Right cardiac atrium (tissue), 5 donors: ENCODE data around the gene PYHIN1. TPM values are rescaled to one million over a fixed set of nuclear protein-coding genes. Genes with fewer than 3 reads are reported as not detected.

Experiments used
- ATAC-seq, 2 donors: fragments of 200-7000 bp; cut with Tn5 transposase; one replicate each; pipeline versions ENCODE4 v1.8.0 to v1.9.1; 2020; ENCODE audit warnings: moderate library complexity in 2 of 2, mild to moderate bottlenecking in 1 of 2
- DNase-seq, 3 donors: peaks; one replicate each; pipeline ENCODE4 v3.0.0-alpha.2; 2020
- H3K27ac ChIP-seq: one replicate; pipeline ENCODE4 v1.5.1; 2013; ENCODE audit warnings: mild to moderate bottlenecking, low read length, control low read depth, moderate library complexity
- H3K27me3 ChIP-seq: one replicate; pipeline ENCODE4 v1.6.1; 2013; ENCODE audit not compliant: control insufficient read depth, insufficient read depth
- H3K4me1 ChIP-seq: one replicate; pipeline ENCODE4 v1.6.1; 2013; ENCODE audit warnings: low read length; ENCODE audit not compliant: control insufficient read depth, insufficient read depth
- H3K4me3 ChIP-seq: one replicate; pipeline ENCODE4 v1.5.1; 2013; ENCODE audit warnings: low read length, control low read depth
- H3K9me3 ChIP-seq: one replicate; pipeline ENCODE4 v1.6.1; 2013; ENCODE audit warnings: low read length; ENCODE audit not compliant: control insufficient read depth
- WGBS: extraction: QIAGEN DNeasy Blood & Tissue Kit; methylation state at CpG from one replicate; pipeline ENCODE4 v1.1.7; 2013; 5-methylcytosine and 5-hydroxymethylcytosine counted together
- intact Hi-C, 4 donors: fragments of 100-400 bp; cut with DNase I; formaldehyde crosslinking; loops; one replicate each; pipeline versions ENCODE4 v1.11.0 to v1.14.0; 2022 to 2023
- long read RNA-seq, 4 donors: library from polyadenylated mRNA; unstranded; transcript quantifications; one replicate each; pipeline ENCODE4 v2.0.0, GENCODE V29; 2020 to 2021
- polyA plus RNA-seq: library from polyadenylated mRNA; stranded (reverse); fragments of 200-250 nt; gene quantifications from one replicate; pipeline ENCODE4 v1.2.3, GENCODE V29; 2013
- total RNA-seq, 4 donors: library from RNA; stranded (reverse); fragmentation: NEBNext Ultra II Directional; extraction: Animal tissue kit (Norgen Biotek cat#: 25700); gene quantifications; one replicate each; pipeline ENCODE4 v1.2.1, GENCODE V29; 2021
- donor health status: healthy with polysubstance abuse.
- donor health status: DM: no; HTN: yes; CAD: no.
- donor health status: DM: no; HTN: no; CAD: no.
- donor health status: DM: no; HTN: yes; CAD: no; lungs with severe emphysema.
- donor health status: DM: yes; HTN: yes; CAD: no.

PYHIN1 gene
- total RNA-seq (under 1 TPM in 3 of 4 donors, not detected in 1; 0.56 to 0.66 (median 0.62) TPM), polyA plus RNA-seq (0.20 TPM)
- long read RNA-seq, donor 1: 0 reads
- long read RNA-seq, donor 2: 0 reads
- long read RNA-seq, donor 3: 0 reads
- long read RNA-seq, donor 4: 0 reads

- H3K9me3 ChIP-seq: no peaks in the 10 kb centered on the region
- DNase-seq (no peak), ATAC-seq (no peak)
- intact Hi-C loops: no loop called here
- H3K4me1 ChIP-seq: no peaks in the 10 kb centered on the region
- 61% methylated on average over 3 of the region's 3 CpGs for WGBS
- H3K27me3 ChIP-seq: no peaks in the 10 kb centered on the region
- H3K4me3 ChIP-seq: no peak within 1 kb of the TSS
- no peak within 1 kb of the TSS for H3K27ac ChIP-seq
Measured at GRCh38 chr1:158931055-158931737, at the start of gene PYHIN1. Gene PYHIN1, plus strand, starts transcription at chr1:158931552. Its CDS starts 5,359 bp downstream, at chr1:158936911.

- no peak for ATAC-seq
- Histone ChIP-seq H3K27me3 (no peaks in the 10 kb centered on the region), H3K27ac (no peak overlapping the region), H3K9me3 (peaks cover 2% of the 10 kb centered on the region), H3K4me3 (no peak overlapping the region), H3K4me1 (no peaks in the 10 kb centered on the region)
- no peak for DNase-seq
- intact Hi-C loops: no loop called here
Measured at GRCh38 chr1:158893654-158894053, 37.7 kb upstream of the PYHIN1 start.

- DNase-seq: no peak
- Histone ChIP-seq H3K27me3 (no peaks in the 10 kb centered on the region), H3K27ac (no peak overlapping the region), H3K4me1 (no peaks in the 10 kb centered on the region), H3K4me3 (no peak overlapping the region), H3K9me3 (no peaks in the 10 kb centered on the region)
- no CpG with 5 or more reads among the region's 2 CpGs for WGBS
- ATAC-seq: no peak
- intact Hi-C loops: no loop called here
Measured at GRCh38 chr1:158898722-158899121, 32.6 kb upstream of the PYHIN1 start.

- DNase-seq: no peak
- Histone ChIP-seq H3K4me1 (no peaks in the 10 kb centered on the region), H3K27me3 (no peaks in the 10 kb centered on the region), H3K4me3 (no peak overlapping the region), H3K27ac (no peak overlapping the region), H3K9me3 (no peaks in the 10 kb centered on the region)
- intact Hi-C loops: no loop called here
- ATAC-seq: no peak
- WGBS: 74% methylated on average over 3 of the region's 3 CpGs
Measured at GRCh38 chr1:158901623-158902022, 29.7 kb upstream of the PYHIN1 start.

- WGBS: 57% methylated on average over 1 of the region's 1 CpG
- no peak for DNase-seq
- Histone ChIP-seq H3K4me1 (no peaks in the 10 kb centered on the region), H3K4me3 (no peak overlapping the region), H3K27me3 (no peaks in the 10 kb centered on the region), H3K27ac (no peak overlapping the region), H3K9me3 (no peaks in the 10 kb centered on the region)
- ATAC-seq: no peak
- intact Hi-C loops: no loop called here
Measured at GRCh38 chr1:158916085-158916484, 15.3 kb upstream of the PYHIN1 start.

- no peaks in the 10 kb centered on the region for H3K9me3 ChIP-seq
- no peaks in the 10 kb centered on the region for H3K27me3 ChIP-seq
- WGBS: 88% methylated on average over 2 of the region's 2 CpGs
- no peak overlapping the region for H3K27ac ChIP-seq
- ATAC-seq (no peak), DNase-seq (no peak)
- no peak overlapping the region for H3K4me3 ChIP-seq
- H3K4me1 ChIP-seq: no peaks in the 10 kb centered on the region
- intact Hi-C loops: no loop called here
Measured at GRCh38 chr1:158924677-158925076, 6.7 kb upstream of the PYHIN1 start.

GRCh38 chr1:158930504-158930903 lies 848 bp upstream of the PYHIN1 start:
- intact Hi-C loops: no loop called here
- Histone ChIP-seq H3K27ac (no peak overlapping the region), H3K9me3 (no peaks in the 10 kb centered on the region), H3K4me3 (no peak overlapping the region), H3K4me1 (no peaks in the 10 kb centered on the region), H3K27me3 (no peaks in the 10 kb centered on the region)
- 77% methylated on average over 5 of the region's 5 CpGs for WGBS
- no peak for ATAC-seq
- no peak for DNase-seq

- no peak for ATAC-seq
- no peak overlapping the region for H3K4me3 ChIP-seq
- WGBS: 91% methylated on average over 6 of the region's 6 CpGs
- intact Hi-C loops: no loop called here
- H3K9me3 ChIP-seq: no peaks in the 10 kb centered on the region
- H3K27ac ChIP-seq: no peak overlapping the region
- no peaks in the 10 kb centered on the region for H3K27me3 ChIP-seq
- DNase-seq: no peak
- H3K4me1 ChIP-seq: no peaks in the 10 kb centered on the region
Measured at GRCh38 chr1:158932171-158932570, 819 bp downstream of the PYHIN1 start.

GRCh38 chr1:158933621-158934020 lies 2.3 kb downstream of the PYHIN1 start:
- Histone ChIP-seq H3K4me1 (no peaks in the 10 kb centered on the region), H3K27me3 (no peaks in the 10 kb centered on the region), H3K4me3 (no peak overlapping the region), H3K27ac (no peak overlapping the region), H3K9me3 (no peaks in the 10 kb centered on the region)
- no peak for ATAC-seq
- intact Hi-C loops: no loop called here
- DNase-seq: no peak
- WGBS: 44% methylated on average over 1 of the region's 1 CpG

GRCh38 chr1:158939180-158939579 lies 7.8 kb downstream of the PYHIN1 start:
- intact Hi-C loops: no loop called here
- no peak for ATAC-seq
- H3K4me1 ChIP-seq: no peaks in the 10 kb centered on the region
- DNase-seq: no peak
- H3K4me3 ChIP-seq: no peak overlapping the region
- no peaks in the 10 kb centered on the region for H3K9me3 ChIP-seq
- WGBS: 69% methylated on average over 2 of the region's 2 CpGs
- no peak overlapping the region for H3K27ac ChIP-seq
- H3K27me3 ChIP-seq: no peaks in the 10 kb centered on the region

- intact Hi-C loops: no loop called here
- H3K27me3 ChIP-seq: no peaks in the 10 kb centered on the region
- no peak for ATAC-seq
Measured at GRCh38 chr1:158941317-158941716, 10.0 kb downstream of the PYHIN1 start.

GRCh38 chr1:158942490-158942889 lies 11.1 kb downstream of the PYHIN1 start:
- no peaks in the 10 kb centered on the region for H3K4me1 ChIP-seq
- H3K27ac ChIP-seq: no peak overlapping the region
- no peaks in the 10 kb centered on the region for H3K27me3 ChIP-seq
- DNase-seq (no peak), ATAC-seq (no peak)
- 77% methylated on average over 2 of the region's 2 CpGs for WGBS
- intact Hi-C loops: no loop called here
- H3K9me3 ChIP-seq: no peaks in the 10 kb centered on the region
- H3K4me3 ChIP-seq: no peak overlapping the region

More at GRCh38 chr1:158941317-158941716, 10.0 kb downstream of the PYHIN1 start:
- 93% methylated on average over 1 of the region's 1 CpG for WGBS
- Histone ChIP-seq H3K9me3 (no peaks in the 10 kb centered on the region), H3K4me1 (no peaks in the 10 kb centered on the region), H3K4me3 (no peak overlapping the region), H3K27ac (no peak overlapping the region)
- no peak for DNase-seq
